Uterus (tissue), 2 donors: ENCODE data around the gene LAMB4.

ENCODE experiments used
- POLR2A ChIP-seq, 2 donors: fragments of 450-650 bp; IDR thresholded peaks; one replicate each; pipeline ENCODE4 v1.6.1; 2016; ENCODE audit warnings: antibody characterized with exemption in 2 of 2, mild to moderate bottlenecking in 1 of 2, moderate library complexity in 1 of 2
- TF ChIP-seq, protein P1 (sequence below), 4 experiments: fragments of 200-600 bp in 2 of 4; fragments of 450-650 bp in 2 of 4; sonication (generic) in 2 of 4; IDR thresholded peaks; one replicate each; pipeline ENCODE4 v1.5.1; 2016 to 2019; ENCODE audit warnings: antibody characterized with exemption in 4 of 4, mild to moderate bottlenecking in 2 of 4, moderate library complexity in 1 of 4

DNA sequence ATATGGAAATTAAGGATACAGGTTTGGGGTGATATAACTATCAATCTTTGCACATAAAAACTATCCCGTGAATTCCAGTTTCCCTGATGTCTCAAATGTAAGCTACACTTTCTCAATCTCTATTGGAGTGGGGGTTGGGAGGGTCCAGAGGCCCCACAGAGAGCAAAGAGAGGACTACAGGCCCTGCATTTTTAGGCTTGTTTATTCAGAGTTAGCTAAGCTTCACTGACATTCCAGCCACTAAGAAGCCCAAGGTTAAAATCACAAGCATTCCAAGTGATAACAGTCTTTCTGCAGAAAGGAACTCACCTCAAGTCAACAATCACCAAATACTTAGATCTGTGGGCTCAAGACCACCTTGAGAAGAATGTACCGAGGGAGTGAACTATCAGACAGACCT lies 95.6 kb downstream of the LAMB4 start:
- TF ChIP-seq, protein P1, sequence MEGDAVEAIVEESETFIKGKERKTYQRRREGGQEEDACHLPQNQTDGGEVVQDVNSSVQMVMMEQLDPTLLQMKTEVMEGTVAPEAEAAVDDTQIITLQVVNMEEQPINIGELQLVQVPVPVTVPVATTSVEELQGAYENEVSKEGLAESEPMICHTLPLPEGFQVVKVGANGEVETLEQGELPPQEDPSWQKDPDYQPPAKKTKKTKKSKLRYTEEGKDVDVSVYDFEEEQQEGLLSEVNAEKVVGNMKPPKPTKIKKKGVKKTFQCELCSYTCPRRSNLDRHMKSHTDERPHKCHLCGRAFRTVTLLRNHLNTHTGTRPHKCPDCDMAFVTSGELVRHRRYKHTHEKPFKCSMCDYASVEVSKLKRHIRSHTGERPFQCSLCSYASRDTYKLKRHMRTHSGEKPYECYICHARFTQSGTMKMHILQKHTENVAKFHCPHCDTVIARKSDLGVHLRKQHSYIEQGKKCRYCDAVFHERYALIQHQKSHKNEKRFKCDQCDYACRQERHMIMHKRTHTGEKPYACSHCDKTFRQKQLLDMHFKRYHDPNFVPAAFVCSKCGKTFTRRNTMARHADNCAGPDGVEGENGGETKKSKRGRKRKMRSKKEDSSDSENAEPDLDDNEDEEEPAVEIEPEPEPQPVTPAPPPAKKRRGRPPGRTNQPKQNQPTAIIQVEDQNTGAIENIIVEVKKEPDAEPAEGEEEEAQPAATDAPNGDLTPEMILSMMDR (IDR thresholded peaks at IDR 0.05) = no peak
- no peak for TF ChIP-seq POLR2A (IDR thresholded peaks at IDR 0.05)
